ENCODE measurements around the gene TMF1. TPM values are rescaled to one million over a fixed set of nuclear protein-coding genes. Genes with fewer than 3 reads are reported as not detected.

The TMF1 gene
- total and polyA plus RNA-seq, 10 of the 15 experiments (the other 5 are each of a cell fraction or from before 2014, with no cell fraction given): 7.1 to 24.5 (median 18.6) TPM

- no peak for TF ChIP-seq CTCF (IDR thresholded peaks at IDR 0.05 in 2 of 3, conservative IDR thresholded peaks at IDR 0.05 in 1 of 3; ENCODE audit: control insufficient read depth in 2 of 3, extremely low read depth in 1 of 3, insufficient read depth in 1 of 3, low read depth in 3 of 3, low read length in 3 of 3)
- no peak for TF ChIP-seq SMC3 (IDR thresholded peaks at IDR 0.05; ENCODE audit: borderline replicate concordance, low read length)
- TF ChIP-seq, protein P1, sequence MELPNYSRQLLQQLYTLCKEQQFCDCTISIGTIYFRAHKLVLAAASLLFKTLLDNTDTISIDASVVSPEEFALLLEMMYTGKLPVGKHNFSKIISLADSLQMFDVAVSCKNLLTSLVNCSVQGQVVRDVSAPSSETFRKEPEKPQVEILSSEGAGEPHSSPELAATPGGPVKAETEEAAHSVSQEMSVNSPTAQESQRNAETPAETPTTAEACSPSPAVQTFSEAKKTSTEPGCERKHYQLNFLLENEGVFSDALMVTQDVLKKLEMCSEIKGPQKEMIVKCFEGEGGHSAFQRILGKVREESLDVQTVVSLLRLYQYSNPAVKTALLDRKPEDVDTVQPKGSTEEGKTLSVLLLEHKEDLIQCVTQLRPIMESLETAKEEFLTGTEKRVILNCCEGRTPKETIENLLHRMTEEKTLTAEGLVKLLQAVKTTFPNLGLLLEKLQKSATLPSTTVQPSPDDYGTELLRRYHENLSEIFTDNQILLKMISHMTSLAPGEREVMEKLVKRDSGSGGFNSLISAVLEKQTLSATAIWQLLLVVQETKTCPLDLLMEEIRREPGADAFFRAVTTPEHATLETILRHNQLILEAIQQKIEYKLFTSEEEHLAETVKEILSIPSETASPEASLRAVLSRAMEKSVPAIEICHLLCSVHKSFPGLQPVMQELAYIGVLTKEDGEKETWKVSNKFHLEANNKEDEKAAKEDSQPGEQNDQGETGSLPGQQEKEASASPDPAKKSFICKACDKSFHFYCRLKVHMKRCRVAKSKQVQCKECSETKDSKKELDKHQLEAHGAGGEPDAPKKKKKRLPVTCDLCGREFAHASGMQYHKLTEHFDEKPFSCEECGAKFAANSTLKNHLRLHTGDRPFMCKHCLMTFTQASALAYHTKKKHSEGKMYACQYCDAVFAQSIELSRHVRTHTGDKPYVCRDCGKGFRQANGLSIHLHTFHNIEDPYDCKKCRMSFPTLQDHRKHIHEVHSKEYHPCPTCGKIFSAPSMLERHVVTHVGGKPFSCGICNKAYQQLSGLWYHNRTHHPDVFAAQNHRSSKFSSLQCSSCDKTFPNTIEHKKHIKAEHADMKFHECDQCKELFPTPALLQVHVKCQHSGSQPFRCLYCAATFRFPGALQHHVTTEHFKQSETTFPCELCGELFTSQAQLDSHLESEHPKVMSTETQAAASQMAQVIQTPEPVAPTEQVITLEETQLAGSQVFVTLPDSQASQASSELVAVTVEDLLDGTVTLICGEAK (IDR thresholded peaks at IDR 0.05; ENCODE audit: borderline replicate concordance): no peak
- no peak for TF ChIP-seq RAD21 (IDR thresholded peaks at IDR 0.05; ENCODE audit: insufficient read depth, low read depth, low read length)
- TF ChIP-seq TCF3 (IDR thresholded peaks at IDR 0.05; ENCODE audit: borderline replicate concordance, insufficient read depth, low read depth, low read length): no peak
Observed at GRCh38 chr3:69081583-69082262, 29.6 kb upstream of the TMF1 start (continued).

Measured in GM12878 (cell line).